B cell (primary cell): Measurements from ENCODE around the gene LEMD1. TPM values are rescaled to one million over a fixed set of nuclear protein-coding genes. Genes with fewer than 3 reads are reported as not detected.
"Not testable (repeated sequence)": the region's sequence is repeated elsewhere in the genome, so short reads cannot be mapped to it uniquely, and the experiment has no call there.

Source experiments
- ATAC-seq: fragments of 200-7000 bp; cut with Tn5 transposase; one replicate; pipeline ENCODE4 v1.10.0; 2021; ENCODE audit warnings: low read depth, mild to moderate bottlenecking, moderate number of reproducible peaks, moderate library complexity
- CTCF ChIA-PET: fragments of 350-600 bp; sonication (Branson Sonifier 250); formaldehyde crosslinking; loops from one replicate; lab custom pipeline; 2021; ENCODE audit warnings: antibody characterized with exemption, inconsistent platforms; lab: Charles Lee
- POLR2A ChIA-PET: fragments of 350-600 bp; sonication (Branson Sonifier 250); formaldehyde crosslinking; loops from one replicate; lab custom pipeline; 2021; ENCODE audit warnings: antibody characterized with exemption; lab: Charles Lee
- DNase-seq: peaks from one replicate; pipeline ENCODE4 v3.0.0; 2013
- H2AFZ ChIP-seq: 2 replicates; pipeline ENCODE4 v1.6.1; 2012; ENCODE audit warnings: mild to moderate bottlenecking, low read depth, low read length; ENCODE audit not compliant: insufficient read depth, poor library complexity, severe bottlenecking
- H3K27ac ChIP-seq, 2 donors: 1 replicate in 1 of 2; 2 replicates in 1 of 2; pipeline ENCODE4 v1.5.1; 2012 to 2013; ENCODE audit warnings: low read length in 2 of 2, mild to moderate bottlenecking in 2 of 2, moderate library complexity in 1 of 2
- H3K27me3 ChIP-seq, 4 experiments: fragments of 200-600 bp in 1 of 4; sonication (generic) in 1 of 4; replicated peaks in 1 of 4; 1 replicate in 2 of 4; 2 replicates in 2 of 4; pipeline versions ENCODE4 v1.6.1 to v1.7.0; 2013 to 2016; ENCODE audit warnings: low read length in 3 of 4, mild to moderate bottlenecking in 2 of 4, mixed read lengths in 1 of 4, moderate library complexity in 1 of 4; ENCODE audit not compliant: insufficient read depth in 4 of 4, control insufficient read depth in 3 of 4; ENCODE audit errors: control extremely low read depth in 1 of 4
- H3K36me3 ChIP-seq, 2 experiments: replicated peaks in 1 of 2; 1 replicate in 1 of 2; 2 replicates in 1 of 2; pipeline versions ENCODE4 v1.6.1 to v1.7.1; 2013; ENCODE audit warnings: low read length in 1 of 2; ENCODE audit not compliant: insufficient read depth in 2 of 2, control insufficient read depth in 1 of 2; ENCODE audit errors: control extremely low read depth in 1 of 2, extremely low read depth in 1 of 2
- H3K4me1 ChIP-seq, 2 donors: fragments of 200-600 bp in 1 of 2; sonication (generic) in 1 of 2; 1 replicate in 1 of 2; 2 replicates in 1 of 2; pipeline versions ENCODE4 v1.5.1 to v1.6.1; 2013 to 2017; ENCODE audit warnings: low read length in 2 of 2; ENCODE audit not compliant: control insufficient read depth in 2 of 2, insufficient read depth in 2 of 2
- H3K4me2 ChIP-seq: replicated peaks from 2 replicates; pipeline ENCODE3; 2012; ENCODE audit warnings: mild to moderate bottlenecking, low read depth, low read length; ENCODE audit not compliant: poor library complexity, severe bottlenecking
- H3K4me3 ChIP-seq, 5 experiments: fragments of 200-600 bp in 1 of 5; sonication (generic) in 1 of 5; 1 replicate in 3 of 5; 2 replicates in 2 of 5; pipeline versions ENCODE4 v1.5.1 to v1.7.0; 2011 to 2016; ENCODE audit warnings: low read length in 4 of 5, mild to moderate bottlenecking in 4 of 5, low read depth in 2 of 5, control low read depth in 1 of 5, moderate library complexity in 1 of 5; ENCODE audit not compliant: insufficient read depth in 1 of 5; ENCODE audit errors: control extremely low read depth in 1 of 5, extremely low read depth in 1 of 5
- H3K79me2 ChIP-seq: fragments of 200-600 bp; sonication (generic); one replicate; pipeline ENCODE4 v1.6.0; 2016; ENCODE audit warnings: low read length; ENCODE audit not compliant: control insufficient read depth, insufficient read depth
- H3K9ac ChIP-seq: fragments of 200-600 bp; sonication (generic); 2 replicates; pipeline ENCODE4 v1.6.1; 2017; ENCODE audit warnings: mild to moderate bottlenecking, low read length, moderate library complexity
- H3K9me3 ChIP-seq, 3 donors: one replicate each; pipeline versions ENCODE4 v1.6.1 to v1.7.1; 2013; ENCODE audit warnings: low read length in 2 of 3; ENCODE audit not compliant: control insufficient read depth in 2 of 3, insufficient read depth in 1 of 3; ENCODE audit errors: control extremely low read depth in 1 of 3
- H4K20me1 ChIP-seq: 2 replicates; pipeline ENCODE4 v1.6.0; 2012; ENCODE audit warnings: mild to moderate bottlenecking, low read length; ENCODE audit not compliant: insufficient read depth, control insufficient read depth, poor library complexity, severe bottlenecking
- H3K27ac Mint-ChIP-seq: one replicate; pipeline ENCODE4 v1.8.0; 2021; ENCODE audit warnings: mixed read lengths
- H3K27me3 Mint-ChIP-seq: one replicate; pipeline ENCODE4 v1.8.0; 2021; ENCODE audit warnings: mixed read lengths
- H3K4me1 Mint-ChIP-seq: one replicate; pipeline ENCODE4 v1.8.0; 2021; ENCODE audit warnings: mixed read lengths
- H3K4me3 Mint-ChIP-seq: one replicate; pipeline ENCODE4 v1.8.0; 2021; ENCODE audit warnings: mixed read lengths
- H3K9me3 Mint-ChIP-seq: one replicate; pipeline ENCODE4 v1.8.0; 2022; ENCODE audit warnings: mixed read lengths; ENCODE audit not compliant: insufficient read depth
- EZH2 ChIP-seq: IDR thresholded peaks from 2 replicates; pipeline ENCODE4 v1.6.1; 2012; ENCODE audit warnings: borderline replicate concordance, low read depth, mild to moderate bottlenecking, moderate library complexity, low read length; ENCODE audit not compliant: insufficient read depth, poor library complexity, severe bottlenecking
- WGBS: methylation state at CpG from one replicate; pipeline ENCODE4 v1.1.5; 2013; ENCODE audit warnings: missing lambda C conversion rate; ENCODE audit not compliant: insufficient coverage; 5-methylcytosine and 5-hydroxymethylcytosine counted together
- intact Hi-C: fragments of 100-400 bp; cut with micrococcal nuclease; formaldehyde crosslinking; loops from one replicate; pipeline ENCODE4 v1.10.0; 2022
- polyA plus RNA-seq: library from polyadenylated mRNA; depleted of rRNA; stranded (reverse); fragments of >200 nt; gene quantifications from 2 replicates; pipeline ENCODE4 v1.2.3, GENCODE V29; 2012
- total RNA-seq, 2 donors: library from RNA; stranded (reverse); fragments of 120-200 nt in 1 of 2; gene quantifications; 1 replicate in 1 of 2; 2 replicates in 1 of 2; pipeline versions ENCODE4 v1.2.3 to v1.2.4, GENCODE V29; 2013 to 2022
- TF ChIP-seq, protein P1 (sequence below): fragments of 200-600 bp; IDR thresholded peaks from one replicate; pipeline ENCODE4 v1.8.0; 2022; ENCODE audit warnings: antibody characterized with exemption, mild to moderate bottlenecking

The LEMD1 gene
- total and polyA plus RNA-seq, 2 donors (not counting 1 experiment from before 2014, with no cell fraction given): 0.57 TPM; not detected in 1

DNA sequence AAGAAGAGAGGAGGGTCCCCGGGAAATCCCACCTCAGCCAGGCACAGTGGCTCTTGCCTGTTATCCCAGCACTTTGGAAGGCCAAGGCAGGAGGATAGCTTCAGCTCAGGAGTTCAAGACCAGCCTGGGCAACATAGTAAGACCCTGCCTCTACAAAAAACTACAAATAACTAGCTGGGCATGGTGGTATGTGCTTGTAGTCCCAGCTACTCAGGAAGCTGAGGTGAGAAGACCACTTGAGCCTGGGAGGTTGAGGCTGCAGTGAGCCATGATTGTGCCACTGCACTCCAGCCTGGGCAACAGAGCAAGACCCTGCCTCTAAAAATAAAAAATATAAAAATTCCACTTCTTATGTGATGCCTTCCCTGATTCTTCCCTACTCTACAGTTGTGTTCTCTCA is 10.8 kb upstream of the LEMD1 start:
- H4K20me1 ChIP-seq, H3K4me2 ChIP-seq: not testable (repeated sequence)
- CTCF ChIA-PET: interaction anchor here (1.0 to 17.1 kb wide), 2 partner anchors 54 to 107 kb away, joined by 3 to 134 read pairs; no protein-coding TSS in a partner anchor

DNA sequence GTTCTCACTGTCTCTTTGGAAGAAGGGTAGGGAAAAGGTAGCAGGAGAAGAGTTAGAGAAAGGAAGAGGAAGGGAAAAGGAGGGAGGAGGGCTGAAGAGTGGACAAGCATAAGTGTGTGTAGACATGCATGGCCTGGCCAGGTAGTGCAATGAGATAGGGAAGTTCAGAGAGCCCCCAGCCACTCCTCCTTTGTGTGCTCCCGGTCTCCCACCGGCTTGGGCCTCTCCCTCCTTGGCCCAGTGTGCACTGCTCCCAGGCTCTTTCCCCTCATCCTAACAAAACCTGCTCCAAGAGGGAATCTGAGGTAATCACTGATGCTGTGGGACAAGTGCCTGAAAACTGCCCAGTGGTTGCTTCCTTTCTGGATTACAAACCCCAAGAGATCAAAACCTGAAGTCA is 10.3 kb upstream of the LEMD1 start:
- Histone ChIP-seq H3K9me3 (no peaks in the 10 kb centered on the region), H3K4me3 (no peak overlapping the region), H3K79me2 (no peaks in the 10 kb centered on the region), H2AFZ (no peak overlapping the region), H3K4me1 (peaks cover 30 to 40% of the 10 kb centered on the region in 2 donors), H3K4me2 (no peak overlapping the region), H3K36me3 (no peaks in the 10 kb centered on the region), H3K27me3 (no peaks in the 10 kb centered on the region), H4K20me1 (no peaks in the 10 kb centered on the region), H3K9ac (no peak overlapping the region), H3K27ac (no peak overlapping the region)
- Mint-ChIP-seq H3K27ac (peak overlapping the region; percentile 54), H3K9me3 (no peaks in the 10 kb centered on the region), H3K27me3 (no peaks in the 10 kb centered on the region), H3K4me3 (no peak overlapping the region), H3K4me1 (peaks cover 50% of the 10 kb centered on the region)
- ChIA-PET POLR2A (interaction anchor here (0.5 kb wide), 1 partner anchor 976 kb away, joined by 4 read pairs; no protein-coding TSS in a partner anchor), CTCF (interaction anchor here (0.9 to 17.1 kb wide), 8 partner anchors 10 to 107 kb away, joined by 3 to 134 read pairs (median 14); partner anchors contain the start of gene LEMD1)
- intact Hi-C loops: no loop called here
- no CpG with 5 or more reads among the region's 2 CpGs for WGBS
- no peak for DNase-seq
- no peak for ATAC-seq
- TF ChIP-seq, protein P1, sequence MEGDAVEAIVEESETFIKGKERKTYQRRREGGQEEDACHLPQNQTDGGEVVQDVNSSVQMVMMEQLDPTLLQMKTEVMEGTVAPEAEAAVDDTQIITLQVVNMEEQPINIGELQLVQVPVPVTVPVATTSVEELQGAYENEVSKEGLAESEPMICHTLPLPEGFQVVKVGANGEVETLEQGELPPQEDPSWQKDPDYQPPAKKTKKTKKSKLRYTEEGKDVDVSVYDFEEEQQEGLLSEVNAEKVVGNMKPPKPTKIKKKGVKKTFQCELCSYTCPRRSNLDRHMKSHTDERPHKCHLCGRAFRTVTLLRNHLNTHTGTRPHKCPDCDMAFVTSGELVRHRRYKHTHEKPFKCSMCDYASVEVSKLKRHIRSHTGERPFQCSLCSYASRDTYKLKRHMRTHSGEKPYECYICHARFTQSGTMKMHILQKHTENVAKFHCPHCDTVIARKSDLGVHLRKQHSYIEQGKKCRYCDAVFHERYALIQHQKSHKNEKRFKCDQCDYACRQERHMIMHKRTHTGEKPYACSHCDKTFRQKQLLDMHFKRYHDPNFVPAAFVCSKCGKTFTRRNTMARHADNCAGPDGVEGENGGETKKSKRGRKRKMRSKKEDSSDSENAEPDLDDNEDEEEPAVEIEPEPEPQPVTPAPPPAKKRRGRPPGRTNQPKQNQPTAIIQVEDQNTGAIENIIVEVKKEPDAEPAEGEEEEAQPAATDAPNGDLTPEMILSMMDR: no peak
- TF ChIP-seq EZH2: no peak

More for the DNA sequence above, 10.8 kb upstream of the LEMD1 start:
- H3K9ac ChIP-seq, DNase-seq, H3K27me3 ChIP-seq, intact Hi-C loops, H3K9me3 Mint-ChIP-seq, H3K79me2 ChIP-seq, H3K27ac Mint-ChIP-seq, H3K36me3 ChIP-seq, ATAC-seq, H3K9me3 ChIP-seq, H3K4me3 ChIP-seq, H3K27me3 Mint-ChIP-seq, H3K4me3 Mint-ChIP-seq, H3K27ac ChIP-seq, H2AFZ ChIP-seq: not testable (repeated sequence)
- peaks cover 53% of the 10 kb centered on the region for H3K4me1 Mint-ChIP-seq
- 100% methylated on average over 1 of the region's 1 CpG for WGBS
- peaks cover 30 to 40% of the 10 kb centered on the region in 2 donors for H3K4me1 ChIP-seq
- POLR2A ChIA-PET: interaction anchor here (0.5 kb wide), 1 partner anchor 976 kb away, joined by 4 read pairs; no protein-coding TSS in a partner anchor
